HCT116 (cell line): ENCODE measurements around the gene GPRIN2. TPM values are rescaled to one million over a fixed set of nuclear protein-coding genes. Genes with fewer than 3 reads are reported as not detected.

Source experiments
- ATAC-seq: fragments of 200-7000 bp; cut with Tn5 transposase; 2 replicates; pipeline ENCODE4 v1.9.1; 2020; ENCODE audit warnings: mild to moderate bottlenecking, moderate library complexity
- BruUV-seq: library from RNA; stranded (reverse); fragments of 400-500 nt; replicated peaks from 2 replicates; lab custom pipeline; 2021; lab: Mats Ljungman, UMichigan
- CTCF ChIA-PET: fragments of 300-600 bp; sonication (Branson Sonifier 250); formaldehyde crosslinking; loops from one replicate; lab custom pipeline; 2021; ENCODE audit warnings: antibody characterized with exemption; lab: Charles Lee
- POLR2A ChIA-PET: fragments of 300-600, 350-600 bp; sonication (Branson Sonifier 250); formaldehyde crosslinking; loops from one replicate; lab custom pipeline; 2021; ENCODE audit warnings: antibody characterized with exemption; lab: Charles Lee
- RAD21 ChIA-PET, 2 experiments: fragments of 300-600 bp; sonication (Branson Sonifier 250); formaldehyde crosslinking; loops; one replicate each; lab custom pipeline; 2023; ENCODE audit warnings: low total read pairs in 2 of 2; ENCODE audit not compliant: uncharacterized antibody in 2 of 2, unreplicated experiment in 2 of 2, low non-redundant PET in 1 of 2; lab: Charles Lee
- DNase-seq: peaks from one replicate; pipeline ENCODE4 v3.0.0-alpha.2; 2010; ENCODE audit warnings: low read depth, low spot score
- H2AFZ ChIP-seq: fragments of 200-600 bp; shearing (Covaris generic), sonication (generic); 2 replicates; pipeline ENCODE4 v1.6.1; 2017; ENCODE audit warnings: low read depth, mixed run types, mixed read lengths, antibody characterized with exemption, low read length; ENCODE audit not compliant: poor library complexity, severe bottlenecking
- H3K27ac ChIP-seq: 2 replicates; pipeline ENCODE4 v1.5.1; 2012; ENCODE audit warnings: low read depth, low read length
- H3K27me3 ChIP-seq: fragments of 200-600 bp; sonication (generic); 2 replicates; pipeline ENCODE4 v1.6.1; 2016; ENCODE audit warnings: mixed run types, low read length, mixed read lengths; ENCODE audit not compliant: insufficient read depth
- H3K36me3 ChIP-seq, 2 experiments: fragments of 200-500 bp in 1 of 2; fragments of 200-600 bp in 1 of 2; sonication (Bioruptor generic) in 1 of 2; sonication (generic) in 1 of 2; 2 replicates each; pipeline versions ENCODE4 v1.5.1 to v1.6.1; 2014 to 2016; ENCODE audit warnings: low read length in 2 of 2, inconsistent platforms in 1 of 2, mixed read lengths in 1 of 2, mixed run types in 1 of 2; ENCODE audit not compliant: insufficient read depth in 2 of 2, control insufficient read depth in 1 of 2
- H3K4me1 ChIP-seq, 2 experiments: fragments of 200-600 bp in 1 of 2; sonication (generic) in 1 of 2; 2 replicates each; pipeline versions ENCODE4 v1.5.1 to v1.6.1; 2012 to 2017; ENCODE audit warnings: low read length in 2 of 2, inconsistent platforms in 1 of 2, mild to moderate bottlenecking in 1 of 2, mixed read lengths in 1 of 2, mixed run types in 1 of 2, moderate library complexity in 1 of 2; ENCODE audit not compliant: insufficient read depth in 2 of 2, control insufficient read depth in 1 of 2
- H3K4me2 ChIP-seq: fragments of 200-600 bp; sonication (generic); 2 replicates; pipeline ENCODE4 v1.6.1; 2017; ENCODE audit warnings: mixed run types, low read length, mixed read lengths
- H3K4me3 ChIP-seq, 2 experiments: fragments of 200-600 bp in 1 of 2; sonication (generic) in 1 of 2; replicated peaks in 1 of 2; 2 replicates each; pipeline ENCODE4 v1.5.1; 2011 to 2016; ENCODE audit warnings: low read length in 2 of 2, control low read depth in 1 of 2, low read depth in 1 of 2, mild to moderate bottlenecking in 1 of 2, mixed read lengths in 1 of 2, mixed run types in 1 of 2
- H3K79me2 ChIP-seq: fragments of 200-600 bp; sonication (generic); 2 replicates; pipeline ENCODE4 v1.6.1; 2017; ENCODE audit warnings: mild to moderate bottlenecking, mixed run types, low read length, moderate library complexity, mixed read lengths; ENCODE audit not compliant: insufficient read depth
- H3K9ac ChIP-seq: fragments of 200-600 bp; sonication (generic); 2 replicates; pipeline ENCODE4 v1.6.1; 2016; ENCODE audit warnings: low read length, mixed read lengths
- H3K9me2 ChIP-seq: fragments of 200-600 bp; sonication (generic), shearing (Covaris generic); 2 replicates; pipeline ENCODE4 v1.6.1; 2017; ENCODE audit warnings: mixed run types, mild to moderate bottlenecking, moderate library complexity; ENCODE audit not compliant: insufficient read depth
- H3K9me3 ChIP-seq, 2 experiments: fragments of 200-500 bp in 1 of 2; fragments of 200-600 bp in 1 of 2; sonication (Bioruptor generic) in 1 of 2; sonication (generic) in 1 of 2; 2 replicates each; pipeline ENCODE4 v1.6.1; 2014 to 2017; ENCODE audit warnings: low read length in 2 of 2, mixed read lengths in 2 of 2, inconsistent platforms in 1 of 2, low read depth in 1 of 2, mild to moderate bottlenecking in 1 of 2, mixed run types in 1 of 2, moderate library complexity in 1 of 2; ENCODE audit not compliant: control insufficient read depth in 1 of 2, insufficient read depth in 1 of 2
- H4K20me1 ChIP-seq: fragments of 200-600 bp; sonication (generic), shearing (Covaris generic); 2 replicates; pipeline ENCODE4 v1.6.1; 2017; ENCODE audit warnings: mixed run types, mild to moderate bottlenecking, moderate library complexity; ENCODE audit not compliant: insufficient read depth
- EZH2phosphoT487 ChIP-seq: fragments of 200-600 bp; IDR thresholded peaks from 2 replicates; pipeline ENCODE4 v1.6.1; 2018; ENCODE audit warnings: antibody characterized with exemption, borderline replicate concordance
- JUND ChIP-seq: IDR thresholded peaks from 2 replicates; pipeline ENCODE4 v1.6.1; 2012
- POLR2AphosphoS5 ChIP-seq: IDR thresholded peaks from 2 replicates; pipeline ENCODE4 v1.6.1; 2011; ENCODE audit warnings: mild to moderate bottlenecking, low read depth, low read length, moderate library complexity
- RAD21 ChIP-seq: IDR thresholded peaks from 2 replicates; pipeline ENCODE4 v1.6.1; 2012; ENCODE audit warnings: low read depth, mild to moderate bottlenecking
- SRF ChIP-seq: IDR thresholded peaks from 2 replicates; pipeline ENCODE4 v1.6.1; 2012; ENCODE audit warnings: low read depth
- TCF7L2 ChIP-seq: IDR thresholded peaks from 2 replicates; pipeline ENCODE4 v1.7.0; 2011; ENCODE audit warnings: borderline replicate concordance, inconsistent platforms; ENCODE audit not compliant: insufficient read depth, insufficient read length; ENCODE audit errors: extremely low read depth
- intact Hi-C: fragments of 100-400 bp; cut with micrococcal nuclease; formaldehyde crosslinking; loops from 2 replicates; pipeline ENCODE4 v1.10.0; 2022
- total RNA-seq: library from RNA; stranded (reverse); gene quantifications from one replicate; pipeline ENCODE4 v1.2.1, GENCODE V29; 2021; ENCODE audit not compliant: unreplicated experiment
- TF ChIP-seq, protein P1 (sequence below): IDR thresholded peaks from 2 replicates; pipeline ENCODE4 v1.6.1; 2012
- TF ChIP-seq, protein P2 (sequence below): IDR thresholded peaks from 2 replicates; pipeline ENCODE4 v1.6.1; 2012

The GPRIN2 gene
- total RNA-seq, 1 experiment from 2014 or later = 1.7 TPM

DNA sequence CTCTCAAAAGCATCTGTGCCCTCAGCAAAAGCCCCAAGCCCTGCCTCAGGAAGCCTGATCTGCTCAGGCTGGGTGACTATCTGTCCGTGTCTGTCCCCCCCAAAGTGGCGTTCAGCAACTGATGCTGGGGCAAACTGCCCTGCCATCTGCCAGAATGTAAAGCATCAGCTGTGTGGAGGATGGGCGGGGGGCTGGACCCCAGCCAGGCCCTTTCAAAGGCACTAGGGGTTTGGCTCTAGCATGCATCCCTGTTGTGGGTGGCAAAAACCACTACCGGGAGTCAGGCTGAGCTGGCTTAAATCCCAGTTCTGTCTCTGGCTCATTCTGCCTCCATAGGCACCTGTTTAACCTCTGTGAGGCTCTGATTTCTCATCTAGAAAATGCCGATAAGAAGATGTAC, 35.5 kb downstream of the GPRIN2 start (continued):
- TF ChIP-seq, protein P1, sequence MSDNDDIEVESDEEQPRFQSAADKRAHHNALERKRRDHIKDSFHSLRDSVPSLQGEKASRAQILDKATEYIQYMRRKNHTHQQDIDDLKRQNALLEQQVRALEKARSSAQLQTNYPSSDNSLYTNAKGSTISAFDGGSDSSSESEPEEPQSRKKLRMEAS = no peak

DNA sequence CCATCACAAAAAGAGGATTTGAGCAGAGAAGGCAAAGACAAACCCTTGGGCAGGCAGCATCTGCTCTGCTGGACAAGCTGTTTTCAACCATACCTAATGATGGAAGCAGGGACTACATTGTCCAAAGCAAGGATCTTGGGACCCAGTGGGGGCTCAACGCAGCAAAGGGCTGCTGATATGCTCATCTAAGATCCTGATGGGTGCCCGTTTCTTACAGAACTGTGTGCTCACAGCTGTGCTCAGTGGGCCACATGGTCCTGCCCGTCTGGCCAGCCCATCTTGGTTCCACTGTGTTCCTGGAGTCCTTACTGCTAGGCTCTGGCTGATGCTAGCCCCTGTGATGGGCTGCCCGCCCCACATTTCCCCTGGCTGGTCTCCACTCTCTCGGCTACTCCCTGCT, 36.1 kb downstream of the GPRIN2 start:
- no TSS peak for BruUV-seq
- H3K9me3 ChIP-seq = no peaks in the 10 kb centered on the region
- intact Hi-C loops = no loop called here
- H3K27ac ChIP-seq = no peak overlapping the region
- CTCF ChIA-PET = no interaction called here
- H3K9me2 ChIP-seq = no peaks in the 10 kb centered on the region
- RAD21 ChIA-PET = no interaction called here
- no peaks in the 10 kb centered on the region for H3K27me3 ChIP-seq
- DNase-seq (no peak), ATAC-seq (no peak)
- H3K36me3 ChIP-seq = no peaks in the 10 kb centered on the region
- H4K20me1 ChIP-seq = no peaks in the 10 kb centered on the region
- H2AFZ ChIP-seq = no peak overlapping the region
- POLR2A ChIA-PET = no interaction called here
- no peaks in the 10 kb centered on the region for H3K79me2 ChIP-seq
- H3K4me3 ChIP-seq = no peak overlapping the region
- no peak for TF ChIP-seq JUND
- TF ChIP-seq, protein P2, sequence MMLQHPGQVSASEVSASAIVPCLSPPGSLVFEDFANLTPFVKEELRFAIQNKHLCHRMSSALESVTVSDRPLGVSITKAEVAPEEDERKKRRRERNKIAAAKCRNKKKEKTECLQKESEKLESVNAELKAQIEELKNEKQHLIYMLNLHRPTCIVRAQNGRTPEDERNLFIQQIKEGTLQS = no peak
- TF ChIP-seq RAD21 = no peak
- TF ChIP-seq EZH2phosphoT487 = no peak
- TF ChIP-seq TCF7L2 = no peak
- no peak for TF ChIP-seq POLR2AphosphoS5
- TF ChIP-seq SRF = no peak
- no peak overlapping the region for H3K4me2 ChIP-seq
- H3K4me1 ChIP-seq = peaks cover 25 to 42% of the 10 kb centered on the region in 2 experiments
- H3K9ac ChIP-seq = no peak overlapping the region
